ENCODE measurements around the gene SH3BGR. TPM values are rescaled to one million over a fixed set of nuclear protein-coding genes. Genes with fewer than 3 reads are reported as not detected.

Gene SH3BGR
- total RNA-seq, 1 donor from 2014 or later = 12.4 TPM

GRCh38 chr21:39456665-39457064 is 4.9 kb downstream of the SH3BGR start:
- no peak for DNase-seq

GRCh38 chr21:39461419-39461818 is 9.6 kb downstream of the SH3BGR start:
- no peak for DNase-seq

- no peak for DNase-seq
Measured at GRCh38 chr21:39463308-39463707, 11.5 kb downstream of the SH3BGR start.

- DNase-seq = no peak
Measured at GRCh38 chr21:39466584-39466983, 14.8 kb downstream of the SH3BGR start.

- DNase-seq = no peak
Measured at GRCh38 chr21:39467746-39468145, 16.0 kb downstream of the SH3BGR start.

GRCh38 chr21:39468559-39468958 is 16.8 kb downstream of the SH3BGR start:
- no peak for DNase-seq

- no peak for DNase-seq
Measured at GRCh38 chr21:39471598-39471997, 19.8 kb downstream of the SH3BGR start.

GRCh38 chr21:39472786-39473185 is 21.0 kb downstream of the SH3BGR start:
- no peak for DNase-seq

GRCh38 chr21:39474611-39475010 is 22.8 kb downstream of the SH3BGR start:
- DNase-seq = no peak

- DNase-seq = no peak
Measured at GRCh38 chr21:39479164-39479813, 27.5 kb downstream of the SH3BGR start.

- DNase-seq = no peak
Measured at GRCh38 chr21:39479814-39480182, 28.0 kb downstream of the SH3BGR start.

GRCh38 chr21:39480271-39480670 is 28.5 kb downstream of the SH3BGR start:
- no peak for DNase-seq

- no peak for DNase-seq
Measured at GRCh38 chr21:39481886-39482285, 30.1 kb downstream of the SH3BGR start.

GRCh38 chr21:39483917-39484316 is 32.1 kb downstream of the SH3BGR start:
- DNase-seq = no peak

- peak; percentile 52 for DNase-seq
Measured at GRCh38 chr21:39484711-39485276, 33.0 kb downstream of the SH3BGR start.

- no peak for DNase-seq
Measured at GRCh38 chr21:39489380-39489924, 37.7 kb downstream of the SH3BGR start.

GRCh38 chr21:39499156-39499555 is 47.4 kb downstream of the SH3BGR start:
- no peak for DNase-seq

GRCh38 chr21:39502631-39503030 is 50.9 kb downstream of the SH3BGR start:
- no peak for DNase-seq

GRCh38 chr21:39503123-39503762 is 51.5 kb downstream of the SH3BGR start:
- no peak for DNase-seq

GRCh38 chr21:39504230-39504629 is 52.5 kb downstream of the SH3BGR start:
- DNase-seq = no peak

GRCh38 chr21:39510240-39510639 is 58.5 kb downstream of the SH3BGR start:
- no peak for DNase-seq

GRCh38 chr21:39511102-39511501 is 59.3 kb downstream of the SH3BGR start:
- no peak for DNase-seq

GRCh38 chr21:39513735-39514134 is 62.0 kb downstream of the SH3BGR start:
- no peak for DNase-seq

All from skin of body (tissue), 2 donors.